Cardiac muscle cell (in vitro differentiated cells and primary cell): Measurements from ENCODE around the gene TIMP4. TPM values are rescaled to one million over a fixed set of nuclear protein-coding genes. Genes with fewer than 3 reads are reported as not detected.

ENCODE experiments used
- DNase-seq, 2 donors: peaks; one replicate each; pipeline versions ENCODE4 v3.0.0 to v3.0.0-alpha.2; 2010 to 2017; ENCODE audit warnings: low read depth in 1 of 2, low spot score in 1 of 2
- H3K27ac ChIP-seq: fragments of 200-600 bp; sonication (generic); 2 replicates; pipeline ENCODE4 v1.5.1; 2016
- H3K27me3 ChIP-seq: fragments of 200-600 bp; sonication (generic); 2 replicates; pipeline ENCODE4 v1.6.0; 2016; ENCODE audit warnings: control low read depth
- H3K36me3 ChIP-seq: fragments of 200-600 bp; sonication (generic); 2 replicates; pipeline ENCODE4 v1.5.1; 2016; ENCODE audit warnings: control low read depth
- H3K4me1 ChIP-seq: fragments of 200-600 bp; sonication (generic); 2 replicates; pipeline ENCODE4 v1.8.1; 2017; ENCODE audit warnings: low read depth, mild to moderate bottlenecking, mixed run types
- H3K4me3 ChIP-seq: fragments of 200-600 bp; sonication (generic); 2 replicates; pipeline ENCODE4 v1.5.1; 2016; ENCODE audit warnings: mild to moderate bottlenecking
- H3K9me3 ChIP-seq: fragments of 200-600 bp; sonication (generic); 2 replicates; pipeline ENCODE4 v1.5.1; 2017; ENCODE audit warnings: low read depth, mild to moderate bottlenecking, control low read depth
- polyA plus RNA-seq: library from polyadenylated mRNA; unstranded; fragments of >200 nt; fragmentation: Nextera tagmentation; extraction: Ambion mirVana; gene quantifications from 2 replicates; pipeline ENCODE4 v1.2.1, GENCODE V29; 2016
- total RNA-seq: library from RNA; depleted of rRNA; stranded (reverse); fragments of >200 nt; gene quantifications from 2 replicates; pipeline ENCODE4 v1.2.3, GENCODE V29; 2016
- TF ChIP-seq, protein P1 (sequence below): IDR thresholded peaks from 2 replicates; pipeline ENCODE4 v1.5.1; 2012; ENCODE audit warnings: low read depth, mild to moderate bottlenecking, low read length

TIMP4 gene
- total and polyA plus RNA-seq, 2 experiments from 2014 or later = 0.16 TPM; not detected in 1

DNA sequence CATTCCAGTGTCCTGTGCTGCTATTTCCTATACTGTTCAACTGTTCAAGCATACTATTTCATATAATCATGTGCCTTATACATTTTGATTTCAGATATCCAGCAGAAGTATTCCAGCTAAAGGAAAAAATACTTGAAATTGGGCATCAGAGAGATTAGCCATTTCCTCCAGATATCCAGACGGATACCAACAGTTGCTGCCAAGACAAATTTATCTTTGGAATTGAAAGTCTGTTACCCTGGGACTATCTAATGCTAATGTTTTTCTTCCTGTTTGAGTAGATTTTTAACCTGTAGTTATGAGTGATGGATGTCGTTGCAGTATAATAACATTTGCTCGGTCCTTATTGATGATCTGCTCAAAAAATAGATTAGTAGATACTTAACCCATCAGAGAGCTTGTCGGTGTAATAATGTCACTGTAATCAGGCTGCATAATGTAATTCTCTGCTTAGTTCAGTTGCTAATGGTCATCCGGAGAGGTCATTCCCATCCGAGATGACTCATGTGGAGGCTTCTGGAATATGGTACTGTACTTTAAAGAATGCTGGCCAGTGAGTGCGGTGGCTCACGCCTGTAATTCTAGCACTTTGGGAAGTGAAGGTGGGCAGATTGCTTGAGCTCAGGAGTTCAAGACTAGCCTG is 51.5 kb downstream of the TIMP4 start:
- Histone ChIP-seq H3K27me3 (no peaks in the 10 kb centered on the region), H3K9me3 (no peaks in the 10 kb centered on the region), H3K4me3 (no peak overlapping the region), H3K4me1 (no peaks in the 10 kb centered on the region), H3K36me3 (no peaks in the 10 kb centered on the region), H3K27ac (no peak overlapping the region)
- TF ChIP-seq, protein P1, sequence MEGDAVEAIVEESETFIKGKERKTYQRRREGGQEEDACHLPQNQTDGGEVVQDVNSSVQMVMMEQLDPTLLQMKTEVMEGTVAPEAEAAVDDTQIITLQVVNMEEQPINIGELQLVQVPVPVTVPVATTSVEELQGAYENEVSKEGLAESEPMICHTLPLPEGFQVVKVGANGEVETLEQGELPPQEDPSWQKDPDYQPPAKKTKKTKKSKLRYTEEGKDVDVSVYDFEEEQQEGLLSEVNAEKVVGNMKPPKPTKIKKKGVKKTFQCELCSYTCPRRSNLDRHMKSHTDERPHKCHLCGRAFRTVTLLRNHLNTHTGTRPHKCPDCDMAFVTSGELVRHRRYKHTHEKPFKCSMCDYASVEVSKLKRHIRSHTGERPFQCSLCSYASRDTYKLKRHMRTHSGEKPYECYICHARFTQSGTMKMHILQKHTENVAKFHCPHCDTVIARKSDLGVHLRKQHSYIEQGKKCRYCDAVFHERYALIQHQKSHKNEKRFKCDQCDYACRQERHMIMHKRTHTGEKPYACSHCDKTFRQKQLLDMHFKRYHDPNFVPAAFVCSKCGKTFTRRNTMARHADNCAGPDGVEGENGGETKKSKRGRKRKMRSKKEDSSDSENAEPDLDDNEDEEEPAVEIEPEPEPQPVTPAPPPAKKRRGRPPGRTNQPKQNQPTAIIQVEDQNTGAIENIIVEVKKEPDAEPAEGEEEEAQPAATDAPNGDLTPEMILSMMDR = no peak
- no peak for DNase-seq

Other genes with a start within 250 kb of the TIMP4 start
- gene SYN2, start 154.5 kb downstream of the TIMP4 start, total RNA-seq = 0.78 and 1.6 TPM in 2 replicates
- 1.1 and 1.3 TPM in 2 replicates for gene SYN2, start 154.5 kb downstream of the TIMP4 start, polyA plus RNA-seq
- gene PPARG, start 130.2 kb upstream of the TIMP4 start, total RNA-seq = 0.32 and 0.45 TPM in 2 replicates
- gene PPARG, start 130.2 kb upstream of the TIMP4 start, polyA plus RNA-seq = 1.2 TPM in 1 of 2 replicates, not detected in the other